GM18505 (cell line): Measurements from ENCODE around the gene MERTK.
"Not testable (repeated sequence)": the region's sequence is repeated elsewhere in the genome, so short reads cannot be mapped to it uniquely, and the experiment has no call there.

Experiments
- ATAC-seq: cut with Tn5 transposase; IDR thresholded peaks from one replicate; pipeline ENCODE4 v1.9.1; 2021; ENCODE audit not compliant: unreplicated experiment
- POLR2A ChIP-seq: IDR thresholded peaks from 4 replicates; pipeline ENCODE4 v1.6.1; 2011; ENCODE audit warnings: borderline replicate concordance; ENCODE audit not compliant: insufficient read depth, insufficient read length; ENCODE audit errors: extremely low read depth

Gene MERTK

GRCh38 chr2:111919794-111920608, 21.6 kb downstream of the MERTK start:
- TF ChIP-seq POLR2A = no peak
- ATAC-seq = no peak

GRCh38 chr2:111923276-111923804, 24.9 kb downstream of the MERTK start:
- ATAC-seq = no peak
- no peak for TF ChIP-seq POLR2A

- no peak for ATAC-seq
- no peak for TF ChIP-seq POLR2A
Measured at GRCh38 chr2:111924617-111925107, 26.3 kb downstream of the MERTK start.

GRCh38 chr2:111927723-111928122, 29.3 kb downstream of the MERTK start:
- TF ChIP-seq POLR2A = no peak
- no peak for ATAC-seq

GRCh38 chr2:111930409-111930808, 32.0 kb downstream of the MERTK start:
- TF ChIP-seq POLR2A = no peak

GRCh38 chr2:111930875-111931274, 32.5 kb downstream of the MERTK start:
- no peak for ATAC-seq

More at GRCh38 chr2:111930409-111930808, 32.0 kb downstream of the MERTK start:
- no peak for ATAC-seq

DNA sequence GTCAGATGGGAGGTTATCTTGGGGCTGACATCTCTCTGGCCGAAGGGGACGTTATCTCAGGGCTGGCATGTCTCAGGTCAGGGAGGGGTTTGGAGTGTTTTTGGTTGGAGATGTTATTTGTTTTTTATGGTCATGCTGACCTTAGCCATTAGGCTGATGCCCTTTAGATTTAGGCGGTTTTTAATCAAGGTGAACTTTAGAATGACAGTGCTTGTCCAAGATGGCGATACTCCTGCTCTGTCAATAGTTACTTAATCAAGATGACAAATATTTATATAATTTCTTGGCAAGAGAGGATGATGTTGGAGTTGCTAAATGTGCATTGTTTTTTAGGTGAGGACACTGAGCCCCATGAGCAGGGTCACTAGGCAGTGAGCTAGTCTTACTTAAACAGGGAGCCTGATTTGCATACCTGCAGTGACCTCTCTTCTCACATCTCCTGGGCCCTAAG, 34.5 kb downstream of the MERTK start:
- no peak for TF ChIP-seq POLR2A
- ATAC-seq = no peak

More at GRCh38 chr2:111930875-111931274, 32.5 kb downstream of the MERTK start:
- no peak for TF ChIP-seq POLR2A

GRCh38 chr2:111933900-111934299, 35.5 kb downstream of the MERTK start:
- not testable (repeated sequence) for ATAC-seq

DNA sequence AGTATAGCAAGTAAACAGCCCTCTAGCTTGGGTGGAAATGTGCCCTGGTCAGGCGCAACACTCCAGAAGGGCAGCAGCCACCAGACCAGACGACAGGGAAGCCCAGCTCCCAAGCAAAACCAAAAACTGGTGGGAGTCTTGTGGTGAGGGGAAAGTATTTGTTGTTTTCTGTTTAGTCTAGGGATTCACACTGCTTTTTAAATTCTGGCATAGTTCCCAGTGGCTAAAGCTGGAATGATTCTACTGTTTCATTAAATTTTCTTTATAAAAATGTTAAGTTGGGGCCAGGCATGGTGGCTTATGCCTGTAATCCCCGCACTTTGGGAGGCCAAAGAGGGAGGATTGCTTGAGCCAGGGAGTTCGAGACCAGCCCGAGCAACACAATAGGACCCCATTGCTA, 38.5 kb downstream of the MERTK start:
- TF ChIP-seq POLR2A = no peak

DNA sequence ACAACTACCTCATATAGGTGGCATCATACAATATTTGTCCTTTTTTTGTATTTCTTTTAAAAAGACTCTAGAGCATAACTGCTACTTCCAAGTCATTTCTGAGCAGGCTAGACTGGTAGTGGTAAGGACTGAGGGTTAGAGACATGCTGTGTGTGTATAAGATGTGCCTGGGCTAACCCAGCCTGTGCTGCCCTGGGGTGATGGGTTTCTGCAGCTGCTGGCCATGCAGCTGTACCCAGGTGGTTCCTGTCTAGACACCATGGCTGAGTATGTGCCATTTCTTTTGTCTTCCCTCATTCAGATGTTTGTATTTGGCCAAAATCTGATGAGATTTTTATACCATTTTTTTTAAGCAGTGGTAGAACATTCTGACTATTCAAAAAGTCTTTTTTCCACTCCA, 40.0 kb downstream of the MERTK start:
- no peak for TF ChIP-seq POLR2A

More for the DNA sequence above, 38.5 kb downstream of the MERTK start:
- ATAC-seq = no peak

GRCh38 chr2:111940333-111941196, 42.2 kb downstream of the MERTK start:
- no peak for ATAC-seq
- TF ChIP-seq POLR2A = no peak

More for the DNA sequence above, 40.0 kb downstream of the MERTK start:
- no peak for ATAC-seq

- TF ChIP-seq POLR2A = no peak
- no peak for ATAC-seq
Measured at GRCh38 chr2:111941531-111941930, 43.1 kb downstream of the MERTK start.

DNA sequence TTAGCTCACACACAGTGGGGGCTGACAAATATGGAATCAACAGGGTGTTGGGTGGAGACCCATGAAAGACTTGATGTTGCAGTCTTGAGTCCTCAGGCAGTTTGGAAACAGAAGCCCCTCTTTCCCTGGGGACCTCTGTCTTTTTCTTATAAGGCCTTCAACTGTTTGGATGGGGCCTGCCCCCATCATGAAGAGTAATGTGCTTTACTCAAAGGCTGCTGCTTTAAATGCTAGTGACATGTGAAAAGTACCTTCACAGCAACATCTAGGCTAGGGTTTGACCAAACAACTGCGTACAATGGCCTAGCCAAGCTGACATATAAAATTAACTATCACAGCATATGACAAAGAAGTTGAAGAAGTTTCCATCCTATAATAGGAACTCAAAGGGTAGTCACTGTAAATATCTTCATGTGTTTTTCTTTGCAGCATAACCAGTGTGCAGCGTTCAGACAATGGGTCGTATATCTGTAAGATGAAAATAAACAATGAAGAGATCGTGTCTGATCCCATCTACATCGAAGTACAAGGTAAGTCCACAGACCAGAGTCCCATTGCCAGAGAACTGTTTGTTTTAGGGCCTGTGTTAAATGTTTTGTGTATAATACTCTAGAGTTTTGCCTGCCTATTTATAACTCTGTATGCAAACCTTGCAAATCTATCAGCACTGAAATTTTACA, 46.3 kb downstream of the MERTK start:
- no peak for ATAC-seq
- no peak for TF ChIP-seq POLR2A
